LNCAP (cell line): Measurements from ENCODE around the gene GCC1.

Experiments used
- CTCF ChIP-seq: fragments of 450-650 bp; IDR thresholded peaks from 2 replicates; pipeline ENCODE4 v1.5.1; 2017; ENCODE audit warnings: mild to moderate bottlenecking

Gene GCC1

GRCh38 chr7:127585044-127585953 is at the start of gene GCC1:
Gene GCC1 (minus strand): TSS chr7:127585596. CDS start chr7:127585182, 414 bp downstream.
- no peak for TF ChIP-seq CTCF

GRCh38 chr7:127632276-127632910 is 47.0 kb upstream of the GCC1 start:
- TF ChIP-seq CTCF: no peak

- TF ChIP-seq CTCF: peak; percentile 68
Observed at GRCh38 chr7:127629268-127629854, 44.0 kb upstream of the GCC1 start.

GRCh38 chr7:127628445-127628844 is 43.0 kb upstream of the GCC1 start:
- TF ChIP-seq CTCF: no peak

GRCh38 chr7:127625331-127625730 is 39.9 kb upstream of the GCC1 start:
- TF ChIP-seq CTCF: no peak

- TF ChIP-seq CTCF: no peak
Observed at GRCh38 chr7:127620406-127621233, 35.2 kb upstream of the GCC1 start.
